Neural cell (in vitro differentiated cells): ENCODE results near the gene RASIP1. TPM values are rescaled to one million over a fixed set of nuclear protein-coding genes. Genes with fewer than 3 reads are reported as not detected.

Experiments
- H2AFZ ChIP-seq: fragments of 200-600, 300-800 bp; sonication (generic), shearing (Covaris generic); 2 replicates; pipeline ENCODE4 v1.6.0; 2014; ENCODE audit warnings: low read depth, mild to moderate bottlenecking, antibody characterized with exemption, low read length, moderate library complexity
- H3F3A ChIP-seq: fragments of 200-600 bp; shearing (Covaris generic); 2 replicates; pipeline ENCODE4 v1.6.1; 2016; ENCODE audit warnings: mild to moderate bottlenecking, moderate library complexity, mixed read lengths, antibody characterized with exemption, low read length; ENCODE audit not compliant: insufficient read depth, poor library complexity, severe bottlenecking
- H3K27ac ChIP-seq: fragments of 200-600, 300-800 bp; sonication (generic), shearing (Covaris generic); 2 replicates; pipeline ENCODE4 v1.5.1; 2014; ENCODE audit warnings: mild to moderate bottlenecking, low read length, moderate library complexity
- H3K27me3 ChIP-seq: fragments of 300-800, 200-600 bp; sonication (generic), shearing (Covaris generic); 2 replicates; pipeline ENCODE4 v1.6.0; 2014; ENCODE audit warnings: mild to moderate bottlenecking, low read depth, low read length, moderate library complexity; ENCODE audit not compliant: insufficient read depth
- H3K36me3 ChIP-seq: fragments of 300-800, 200-600 bp; sonication (generic), shearing (Covaris generic); 2 replicates; pipeline ENCODE4 v1.5.1; 2014; ENCODE audit warnings: mild to moderate bottlenecking, antibody characterized with exemption, low read length, moderate library complexity; ENCODE audit not compliant: insufficient read depth
- H3K4me2 ChIP-seq: fragments of 300-800, 200-600 bp; sonication (generic), shearing (Covaris generic); 2 replicates; pipeline ENCODE4 v1.6.0; 2014; ENCODE audit warnings: mild to moderate bottlenecking, low read length
- H3K4me3 ChIP-seq: fragments of 300-800, 200-600 bp; sonication (generic), shearing (Covaris generic); 2 replicates; pipeline ENCODE4 v1.5.1; 2014; ENCODE audit warnings: mild to moderate bottlenecking, low read length, moderate library complexity
- H3K79me2 ChIP-seq: fragments of 200-600 bp; shearing (Covaris generic); replicated peaks from 2 replicates; pipeline ENCODE4 v1.6.0; 2014; ENCODE audit warnings: mild to moderate bottlenecking, low read length, moderate library complexity; ENCODE audit not compliant: insufficient read depth
- H3K9ac ChIP-seq: fragments of 300-800, 200-600 bp; sonication (generic), shearing (Covaris generic); 2 replicates; pipeline ENCODE4 v1.6.1; 2016; ENCODE audit warnings: mild to moderate bottlenecking, low read length, mixed read lengths
- H3K9me2 ChIP-seq: fragments of 200-600 bp; shearing (Covaris generic); 2 replicates; pipeline ENCODE4 v1.6.1; 2016; ENCODE audit warnings: mild to moderate bottlenecking, low read length, mixed read lengths; ENCODE audit not compliant: insufficient read depth
- H3K9me3 ChIP-seq: fragments of 200-600, 300-800 bp; sonication (generic), shearing (Covaris generic); 2 replicates; pipeline ENCODE4 v1.6.1; 2016; ENCODE audit warnings: mild to moderate bottlenecking, mixed run types, low read length, moderate library complexity, mixed read lengths
- H4K20me1 ChIP-seq: fragments of 200-600 bp; shearing (Covaris generic); 2 replicates; pipeline ENCODE4 v1.6.1; 2016; ENCODE audit warnings: mild to moderate bottlenecking, mixed run types; ENCODE audit not compliant: insufficient read depth
- EP300 ChIP-seq: fragments of 450-650 bp; conservative IDR thresholded peaks from 2 replicates; pipeline ENCODE4 v1.6.1; 2014; ENCODE audit warnings: antibody characterized with exemption, mild to moderate bottlenecking, moderate library complexity; ENCODE audit not compliant: poor library complexity, severe bottlenecking
- EZH2 ChIP-seq: fragments of 200-600, 300-800 bp; shearing (Covaris generic), sonication (generic); IDR thresholded peaks from 2 replicates; pipeline ENCODE4 v1.6.1; 2014; ENCODE audit warnings: antibody characterized with exemption, low read length, borderline replicate concordance, mild to moderate bottlenecking; ENCODE audit not compliant: insufficient read depth, poor library complexity, severe bottlenecking
- MXI1 ChIP-seq: fragments of 450-650 bp; conservative IDR thresholded peaks from 2 replicates; pipeline ENCODE4 v1.6.1; 2014; ENCODE audit warnings: antibody characterized with exemption, mild to moderate bottlenecking; ENCODE audit not compliant: poor library complexity, severe bottlenecking
- POLR2AphosphoS5 ChIP-seq: IDR thresholded peaks from 2 replicates; pipeline ENCODE4 v1.6.1; 2012
- RAD21 ChIP-seq: fragments of 450-650 bp; conservative IDR thresholded peaks from 2 replicates; pipeline ENCODE4 v1.6.1; 2014; ENCODE audit warnings: antibody characterized with exemption, mild to moderate bottlenecking, moderate library complexity
- SMC3 ChIP-seq: fragments of 450-650 bp; conservative IDR thresholded peaks from 2 replicates; pipeline ENCODE4 v1.6.1; 2014; ENCODE audit warnings: antibody characterized with exemption, mild to moderate bottlenecking, moderate library complexity; ENCODE audit not compliant: poor library complexity
- TAF1 ChIP-seq: IDR thresholded peaks from 2 replicates; pipeline ENCODE4 v1.6.1; 2012; ENCODE audit warnings: low read depth
- polyA plus RNA-seq: library from polyadenylated mRNA; depleted of rRNA; stranded (reverse); fragments of >200 nt; gene quantifications from 2 replicates; pipeline ENCODE4 v1.2.3, GENCODE V29; 2014
- TF ChIP-seq, protein P1 (sequence below): fragments of 450-650 bp; IDR thresholded peaks from 2 replicates; pipeline ENCODE4 v1.5.1; 2014; ENCODE audit warnings: antibody characterized with exemption, mild to moderate bottlenecking, moderate library complexity; ENCODE audit not compliant: poor library complexity, severe bottlenecking
- TF ChIP-seq, protein P2 (sequence below): IDR thresholded peaks from 2 replicates; pipeline ENCODE4 v1.6.1; 2012; ENCODE audit warnings: borderline replicate concordance

The RASIP1 gene
- polyA plus RNA-seq, 1 donor from 2014 or later = not detected

DNA sequence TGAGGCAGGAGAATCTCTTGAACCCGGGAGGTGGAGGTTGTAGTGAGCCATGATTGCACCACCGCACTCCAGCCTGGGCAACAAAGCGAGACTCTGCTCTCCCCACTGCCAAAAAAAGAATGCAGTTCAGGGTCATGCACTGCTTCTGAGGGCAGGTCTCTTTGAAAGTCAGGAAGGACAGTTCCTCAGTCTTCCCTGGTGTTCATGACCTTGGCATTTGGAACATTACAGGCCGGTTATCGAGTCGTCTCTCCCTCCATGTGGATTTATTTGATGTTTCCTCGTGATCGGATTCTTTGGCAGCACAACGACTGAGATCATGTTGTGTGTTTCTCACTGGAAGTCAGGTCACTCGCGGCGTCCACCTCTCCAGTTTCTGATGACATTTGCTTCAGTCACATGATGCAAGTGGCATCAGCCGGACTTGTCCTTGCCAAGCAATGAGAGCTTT lies 32.1 kb upstream of the RASIP1 start:
- H3K36me3 ChIP-seq = no peaks in the 10 kb centered on the region
- no peaks in the 10 kb centered on the region for H3K27me3 ChIP-seq
- no peak overlapping the region for H2AFZ ChIP-seq
- no peaks in the 10 kb centered on the region for H3K9me3 ChIP-seq
- H3K9ac ChIP-seq = no peak overlapping the region
- H4K20me1 ChIP-seq = no peaks in the 10 kb centered on the region
- H3K9me2 ChIP-seq = no peaks in the 10 kb centered on the region
- no peak for TF ChIP-seq RAD21
- TF ChIP-seq MXI1 = no peak
- no peak for TF ChIP-seq EZH2
- no peak for TF ChIP-seq POLR2AphosphoS5
- TF ChIP-seq, protein P1, sequence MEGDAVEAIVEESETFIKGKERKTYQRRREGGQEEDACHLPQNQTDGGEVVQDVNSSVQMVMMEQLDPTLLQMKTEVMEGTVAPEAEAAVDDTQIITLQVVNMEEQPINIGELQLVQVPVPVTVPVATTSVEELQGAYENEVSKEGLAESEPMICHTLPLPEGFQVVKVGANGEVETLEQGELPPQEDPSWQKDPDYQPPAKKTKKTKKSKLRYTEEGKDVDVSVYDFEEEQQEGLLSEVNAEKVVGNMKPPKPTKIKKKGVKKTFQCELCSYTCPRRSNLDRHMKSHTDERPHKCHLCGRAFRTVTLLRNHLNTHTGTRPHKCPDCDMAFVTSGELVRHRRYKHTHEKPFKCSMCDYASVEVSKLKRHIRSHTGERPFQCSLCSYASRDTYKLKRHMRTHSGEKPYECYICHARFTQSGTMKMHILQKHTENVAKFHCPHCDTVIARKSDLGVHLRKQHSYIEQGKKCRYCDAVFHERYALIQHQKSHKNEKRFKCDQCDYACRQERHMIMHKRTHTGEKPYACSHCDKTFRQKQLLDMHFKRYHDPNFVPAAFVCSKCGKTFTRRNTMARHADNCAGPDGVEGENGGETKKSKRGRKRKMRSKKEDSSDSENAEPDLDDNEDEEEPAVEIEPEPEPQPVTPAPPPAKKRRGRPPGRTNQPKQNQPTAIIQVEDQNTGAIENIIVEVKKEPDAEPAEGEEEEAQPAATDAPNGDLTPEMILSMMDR = no peak
- TF ChIP-seq, protein P2, sequence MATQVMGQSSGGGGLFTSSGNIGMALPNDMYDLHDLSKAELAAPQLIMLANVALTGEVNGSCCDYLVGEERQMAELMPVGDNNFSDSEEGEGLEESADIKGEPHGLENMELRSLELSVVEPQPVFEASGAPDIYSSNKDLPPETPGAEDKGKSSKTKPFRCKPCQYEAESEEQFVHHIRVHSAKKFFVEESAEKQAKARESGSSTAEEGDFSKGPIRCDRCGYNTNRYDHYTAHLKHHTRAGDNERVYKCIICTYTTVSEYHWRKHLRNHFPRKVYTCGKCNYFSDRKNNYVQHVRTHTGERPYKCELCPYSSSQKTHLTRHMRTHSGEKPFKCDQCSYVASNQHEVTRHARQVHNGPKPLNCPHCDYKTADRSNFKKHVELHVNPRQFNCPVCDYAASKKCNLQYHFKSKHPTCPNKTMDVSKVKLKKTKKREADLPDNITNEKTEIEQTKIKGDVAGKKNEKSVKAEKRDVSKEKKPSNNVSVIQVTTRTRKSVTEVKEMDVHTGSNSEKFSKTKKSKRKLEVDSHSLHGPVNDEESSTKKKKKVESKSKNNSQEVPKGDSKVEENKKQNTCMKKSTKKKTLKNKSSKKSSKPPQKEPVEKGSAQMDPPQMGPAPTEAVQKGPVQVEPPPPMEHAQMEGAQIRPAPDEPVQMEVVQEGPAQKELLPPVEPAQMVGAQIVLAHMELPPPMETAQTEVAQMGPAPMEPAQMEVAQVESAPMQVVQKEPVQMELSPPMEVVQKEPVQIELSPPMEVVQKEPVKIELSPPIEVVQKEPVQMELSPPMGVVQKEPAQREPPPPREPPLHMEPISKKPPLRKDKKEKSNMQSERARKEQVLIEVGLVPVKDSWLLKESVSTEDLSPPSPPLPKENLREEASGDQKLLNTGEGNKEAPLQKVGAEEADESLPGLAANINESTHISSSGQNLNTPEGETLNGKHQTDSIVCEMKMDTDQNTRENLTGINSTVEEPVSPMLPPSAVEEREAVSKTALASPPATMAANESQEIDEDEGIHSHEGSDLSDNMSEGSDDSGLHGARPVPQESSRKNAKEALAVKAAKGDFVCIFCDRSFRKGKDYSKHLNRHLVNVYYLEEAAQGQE = no peak
- TF ChIP-seq TAF1 = no peak
- TF ChIP-seq SMC3 = no peak
- no peak for TF ChIP-seq EP300
- no peak overlapping the region for H3K27ac ChIP-seq
- H3F3A ChIP-seq = no peaks in the 10 kb centered on the region
- H3K4me3 ChIP-seq = no peak overlapping the region
- no peaks in the 10 kb centered on the region for H3K79me2 ChIP-seq
- no peak overlapping the region for H3K4me2 ChIP-seq

DNA sequence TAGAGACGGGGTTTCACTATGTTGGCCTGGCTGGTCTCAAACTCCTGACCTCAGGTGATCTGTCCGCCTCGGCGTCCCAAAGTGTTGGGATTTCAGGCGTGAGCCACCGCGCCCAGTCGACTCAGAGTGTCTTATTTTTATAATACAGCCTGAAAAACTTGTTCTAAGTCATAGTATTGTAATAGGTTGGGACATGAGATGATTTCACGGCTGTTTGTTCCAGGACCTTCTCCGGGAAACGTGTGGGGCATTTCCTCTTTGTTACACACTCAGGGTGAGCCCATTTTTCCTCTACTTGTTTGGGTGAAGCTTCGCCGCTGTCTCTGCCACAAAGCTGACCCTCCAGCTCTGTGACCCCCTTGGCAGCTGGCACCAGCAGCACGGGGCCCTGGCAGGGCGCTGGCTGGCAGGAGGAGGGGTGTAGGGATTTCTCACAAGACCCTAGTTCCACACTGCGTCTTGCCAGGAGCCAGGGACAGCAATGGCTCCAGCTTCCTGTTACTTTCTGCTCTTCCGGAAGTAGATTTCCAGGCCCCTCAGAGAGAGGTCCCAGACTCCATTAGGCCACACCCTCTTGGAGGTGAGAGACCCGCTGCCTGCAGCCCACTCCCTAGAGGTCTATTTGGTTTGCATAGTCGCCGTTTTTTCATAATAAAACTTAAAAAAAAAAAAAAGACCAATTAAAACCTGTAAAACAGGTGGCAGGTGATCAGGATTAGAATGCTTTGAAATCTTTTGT lies 30.5 kb upstream of the RASIP1 start:
- Histone ChIP-seq H4K20me1 (no peaks in the 10 kb centered on the region), H3K27me3 (no peaks in the 10 kb centered on the region), H3K27ac (no peak overlapping the region), H3K36me3 (no peaks in the 10 kb centered on the region), H3K79me2 (no peaks in the 10 kb centered on the region), H3K4me3 (no peak overlapping the region), H3K9me2 (no peaks in the 10 kb centered on the region), H3K9me3 (no peaks in the 10 kb centered on the region), H3K9ac (no peak overlapping the region), H2AFZ (no peak overlapping the region), H3K4me2 (no peak overlapping the region), H3F3A (no peaks in the 10 kb centered on the region)
- TF ChIP-seq, protein P1 = no peak
- TF ChIP-seq MXI1 (no peak), EP300 (no peak), EZH2 (no peak), RAD21 (no peak), TAF1 (no peak), POLR2AphosphoS5 (no peak), SMC3 (no peak)
- TF ChIP-seq, protein P2 = no peak
